ENCODE measurements around the gene ZNF787.
A peak's percentile ranks its signal among the peaks of the same experiment; 100 is the strongest.

Gene ZNF787

DNA sequence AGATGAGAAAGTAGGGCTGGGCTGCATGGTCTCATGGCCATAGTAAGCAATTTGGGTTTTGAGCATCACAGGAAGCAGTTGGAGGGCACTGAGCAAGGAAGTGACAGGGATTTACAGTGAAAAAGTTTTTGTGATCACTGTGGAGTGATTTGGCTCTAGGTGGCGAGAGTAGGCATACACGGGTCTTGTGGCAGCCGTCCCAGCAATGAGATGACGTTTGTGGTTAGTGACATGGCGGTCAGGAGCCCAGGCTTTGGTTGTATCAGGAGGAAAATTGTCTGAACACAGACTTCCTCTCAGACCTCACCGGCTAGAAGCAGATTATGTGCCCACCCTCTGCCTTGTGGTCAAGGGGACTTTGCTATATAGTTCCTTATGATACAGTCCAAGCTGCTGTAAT, 23.3 kb upstream of the ZNF787 start:
- no peak for DNase-seq (ENCODE audit: low spot score)

DNA sequence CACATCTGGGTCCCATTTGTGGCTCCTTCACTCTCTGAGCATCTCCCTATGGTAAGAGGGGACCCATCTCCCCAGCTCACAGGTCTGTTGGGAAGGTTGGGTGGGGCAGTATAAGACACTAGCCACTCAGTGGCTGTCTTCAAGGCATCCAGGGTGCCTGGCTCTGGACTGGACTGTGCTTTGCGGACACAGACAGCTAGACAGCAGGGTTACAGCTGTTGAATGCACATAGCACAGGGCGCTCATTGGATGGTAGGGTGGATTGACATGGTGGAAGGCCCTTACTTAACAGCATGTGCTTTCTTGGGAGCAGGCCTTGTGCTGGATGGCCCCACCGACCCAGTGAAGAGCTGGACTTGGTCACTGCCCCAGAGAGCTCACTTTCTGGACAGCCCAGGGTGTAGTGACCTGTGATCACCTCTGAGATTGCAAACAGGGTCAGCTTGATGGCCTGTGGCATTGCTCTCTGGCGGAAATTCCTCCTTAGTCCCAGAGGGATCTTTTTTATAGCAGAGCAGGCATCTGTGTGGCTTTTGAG, 21.9 kb upstream of the ZNF787 start:
- DNase-seq (ENCODE audit: low spot score): no peak

DNA sequence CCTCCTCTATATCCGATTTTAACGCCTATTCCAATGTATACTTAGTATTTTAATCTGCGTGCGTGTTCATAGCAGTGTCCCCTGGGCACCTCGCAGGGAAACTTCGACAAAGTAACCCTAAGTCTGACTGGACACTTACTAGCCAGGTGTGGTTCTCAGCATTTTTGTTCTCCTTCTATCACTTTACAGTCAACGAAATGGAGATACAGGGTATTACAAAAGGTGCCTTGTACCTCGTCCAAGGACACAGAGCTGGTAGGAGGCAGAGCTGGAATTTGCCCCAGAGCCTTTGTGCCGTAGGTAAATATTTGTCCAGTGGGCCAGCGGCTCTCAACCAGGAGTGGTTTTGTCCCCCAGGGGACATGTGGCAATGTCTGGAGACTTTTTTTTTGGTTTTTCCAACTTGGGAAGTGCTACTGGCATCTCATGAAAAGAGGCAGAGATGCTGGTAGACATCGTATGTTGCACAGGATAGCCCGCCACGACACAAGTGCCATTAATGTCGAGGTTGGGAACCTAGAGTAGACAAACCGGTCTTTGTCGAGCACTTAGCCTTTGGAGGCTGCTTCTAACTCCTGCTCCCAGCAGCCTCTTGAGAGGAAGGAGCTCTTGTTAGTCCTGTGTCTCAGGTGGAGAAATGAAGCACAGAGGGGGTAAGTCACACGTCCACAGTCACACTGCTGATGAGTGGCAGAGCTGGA, 21.1 kb upstream of the ZNF787 start:
- no peak for DNase-seq (ENCODE audit: low spot score)

DNA sequence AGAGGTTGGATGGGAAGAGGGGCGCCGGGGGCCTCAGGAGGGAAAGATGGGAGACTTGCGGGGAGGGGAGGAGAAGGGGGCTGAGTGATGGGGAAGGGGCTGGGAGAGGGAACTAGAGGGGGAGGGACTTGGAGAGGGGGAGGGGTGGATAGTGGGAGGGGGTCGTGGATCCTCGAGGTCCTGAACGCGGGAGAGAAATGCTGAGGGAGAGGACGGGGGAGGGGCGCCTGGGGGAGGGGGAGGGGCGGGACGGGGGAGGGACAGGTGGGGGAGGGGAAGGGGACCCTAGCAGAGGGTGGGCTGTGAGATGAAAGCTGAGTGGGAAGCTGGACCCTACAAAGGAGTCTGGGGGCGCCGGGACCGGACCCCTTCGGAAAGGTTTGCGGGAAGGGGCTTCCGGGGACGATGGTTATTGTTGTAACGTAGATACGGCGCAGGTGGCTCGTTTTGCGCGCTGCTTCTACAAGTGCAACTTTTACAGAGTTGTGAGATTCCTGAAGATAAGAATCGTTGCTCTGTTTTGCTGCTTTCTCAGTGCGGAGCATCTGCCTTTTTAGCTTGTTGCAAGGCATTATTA, 20.4 kb upstream of the ZNF787 start:
- no peak for DNase-seq (ENCODE audit: low spot score)

DNA sequence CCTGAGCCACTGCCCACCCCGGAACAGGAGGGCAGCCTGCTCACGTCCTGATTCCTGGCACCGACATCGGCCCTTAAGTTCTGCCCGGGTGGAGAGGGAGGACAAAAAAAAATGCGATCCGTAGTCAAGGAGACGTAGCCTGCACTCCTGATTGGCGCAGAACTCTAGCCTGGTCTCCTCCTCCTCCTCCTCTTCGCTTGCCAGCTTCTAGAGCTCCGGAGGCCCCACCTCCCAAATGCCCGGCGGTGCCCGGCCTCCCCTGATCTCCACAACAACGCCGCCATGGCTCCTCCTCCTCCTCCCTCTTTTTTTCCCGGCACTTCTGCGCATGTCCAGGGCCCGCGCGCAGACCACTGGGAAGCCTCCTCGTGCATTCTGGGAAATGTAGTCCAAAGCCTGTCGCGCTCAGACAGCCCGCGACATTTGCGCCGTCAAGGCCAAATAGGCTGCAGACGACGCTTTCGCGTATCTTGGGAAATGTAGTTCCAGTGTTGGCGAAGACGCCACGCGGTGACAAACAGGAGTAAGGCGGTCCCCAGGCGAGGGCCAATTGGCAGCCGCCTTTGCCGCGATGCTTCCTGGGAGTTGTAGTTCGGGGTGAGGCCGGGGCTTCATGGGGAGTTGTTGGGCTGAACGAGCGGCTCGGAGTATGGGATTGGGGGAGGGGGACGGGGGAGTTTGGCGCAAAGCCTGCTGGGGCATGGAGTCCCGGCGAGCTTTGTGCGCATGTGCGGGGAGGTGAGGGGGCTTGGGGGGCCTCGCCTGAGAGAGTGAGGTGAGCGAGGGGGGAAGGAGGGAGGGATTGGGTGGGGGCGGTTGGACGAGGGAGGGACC, 19.7 kb upstream of the ZNF787 start, which contains the start of gene ZNF444:
Gene ZNF444 (plus strand): TSS at position 705 of the 834 bp plus-strand sequence. CDS start 5,625 bp downstream, outside the sequence.
- peak; percentile 97 for DNase-seq (ENCODE audit: low spot score)

DNA sequence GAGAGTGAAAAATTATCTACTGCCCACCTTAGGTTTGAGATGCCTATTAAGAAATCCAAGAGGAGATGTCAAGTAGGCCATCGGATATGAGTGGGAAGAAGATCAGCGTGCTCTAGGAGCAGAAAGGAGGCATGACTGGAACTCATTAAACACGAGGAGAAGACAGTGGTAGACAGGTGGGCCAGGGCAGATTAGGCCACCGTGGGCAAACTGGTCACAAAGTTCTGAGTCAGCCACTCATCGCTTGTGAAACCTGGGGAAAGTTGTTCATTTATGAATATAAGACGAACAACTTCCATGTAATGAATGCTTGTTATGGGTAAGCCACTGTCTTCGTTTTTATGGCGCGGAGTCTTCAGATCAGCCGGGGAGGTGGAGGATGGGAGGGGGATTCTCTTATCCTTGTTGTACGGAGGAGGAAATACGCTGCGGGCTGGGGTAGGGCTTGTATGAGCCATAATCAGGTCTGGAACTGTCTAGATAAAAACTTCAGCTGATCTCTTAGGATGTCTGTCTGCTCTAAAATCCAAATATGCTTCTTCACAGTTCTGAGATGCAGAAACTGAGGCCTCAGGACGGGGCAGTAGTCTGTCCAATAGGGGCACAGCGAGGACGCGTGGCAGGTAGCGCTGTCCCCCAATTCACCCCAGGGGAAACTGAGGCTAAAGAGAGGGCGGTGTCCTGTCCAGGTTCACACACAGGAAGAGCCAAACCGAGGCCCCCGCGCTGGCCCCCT, 18.9 kb upstream of the ZNF787 start:
- DNase-seq (ENCODE audit: low spot score): no peak

DNA sequence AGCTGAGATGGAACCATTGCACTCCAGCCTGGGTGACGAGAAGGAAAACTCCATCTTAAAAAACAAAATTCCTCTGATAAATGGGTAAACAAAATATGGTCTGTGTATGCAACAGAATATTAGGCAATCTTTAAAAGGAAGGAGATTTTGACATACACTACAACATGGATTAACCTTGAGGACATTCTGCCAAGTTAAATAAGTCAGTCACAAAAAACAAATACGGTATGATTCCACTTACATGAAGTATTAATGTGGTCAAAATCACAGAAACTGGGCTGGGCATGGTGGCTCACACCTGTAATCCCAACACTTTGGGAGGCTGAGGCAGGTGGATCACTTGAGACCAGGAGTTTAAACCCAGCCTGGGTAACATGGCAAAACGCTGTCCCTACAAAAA, 17.0 kb upstream of the ZNF787 start:
- no peak for DNase-seq (ENCODE audit: low spot score)

DNA sequence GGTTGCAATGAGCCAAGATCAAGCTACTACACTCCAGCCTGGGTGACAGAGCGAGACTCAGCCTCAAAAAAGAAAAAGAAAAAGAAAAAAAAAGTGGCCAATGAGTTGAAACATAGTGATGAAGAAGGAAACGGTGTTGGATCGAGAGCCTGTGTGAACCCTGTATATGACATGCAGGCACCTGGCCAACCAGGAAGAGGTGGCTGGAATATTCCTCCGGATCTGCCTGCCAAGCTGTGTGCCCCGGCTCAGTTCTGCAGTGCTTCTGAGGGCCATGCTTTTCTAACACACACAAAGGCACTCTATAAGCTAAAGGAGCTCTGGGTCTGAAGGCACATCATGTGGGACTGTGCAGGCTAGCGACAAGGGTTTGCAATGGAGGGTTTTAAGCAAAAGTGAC, 16.3 kb upstream of the ZNF787 start:
- no peak for DNase-seq (ENCODE audit: low spot score)

DNA sequence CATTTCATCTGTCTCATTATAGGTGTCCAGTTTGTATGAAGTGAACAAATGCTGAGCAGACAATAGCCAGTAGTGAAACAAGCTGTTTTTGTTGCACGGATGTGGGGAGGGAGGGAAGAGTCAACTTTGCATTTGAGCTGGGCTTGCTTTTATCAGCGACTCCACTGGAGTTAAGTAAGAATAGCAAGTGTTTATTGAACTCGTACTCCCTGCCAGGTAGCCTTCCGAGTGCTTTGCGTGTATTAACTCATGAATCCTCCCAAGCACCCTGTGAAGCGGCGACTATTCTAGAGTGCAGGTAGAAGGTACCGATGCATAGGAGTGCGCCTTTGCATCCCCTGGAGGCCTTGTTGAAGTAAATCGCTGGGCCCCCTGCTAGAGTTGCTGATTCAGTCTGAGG, 15.3 kb upstream of the ZNF787 start:
- DNase-seq (ENCODE audit: low spot score): no peak

DNA sequence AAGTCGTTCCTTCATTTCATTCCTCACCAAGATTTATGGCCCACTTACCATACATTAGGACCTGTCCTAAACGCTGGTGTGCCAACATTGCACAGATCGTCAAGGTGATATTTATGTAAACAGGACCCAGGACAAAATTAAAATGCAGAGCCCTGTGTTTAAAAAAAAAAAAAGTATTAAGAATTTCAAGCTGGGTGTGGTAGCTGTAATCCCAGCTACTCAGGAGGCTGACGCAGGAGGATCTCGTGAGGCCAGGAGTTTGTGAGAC, 13.5 kb upstream of the ZNF787 start:
- no peak for DNase-seq (ENCODE audit: low spot score)

DNA sequence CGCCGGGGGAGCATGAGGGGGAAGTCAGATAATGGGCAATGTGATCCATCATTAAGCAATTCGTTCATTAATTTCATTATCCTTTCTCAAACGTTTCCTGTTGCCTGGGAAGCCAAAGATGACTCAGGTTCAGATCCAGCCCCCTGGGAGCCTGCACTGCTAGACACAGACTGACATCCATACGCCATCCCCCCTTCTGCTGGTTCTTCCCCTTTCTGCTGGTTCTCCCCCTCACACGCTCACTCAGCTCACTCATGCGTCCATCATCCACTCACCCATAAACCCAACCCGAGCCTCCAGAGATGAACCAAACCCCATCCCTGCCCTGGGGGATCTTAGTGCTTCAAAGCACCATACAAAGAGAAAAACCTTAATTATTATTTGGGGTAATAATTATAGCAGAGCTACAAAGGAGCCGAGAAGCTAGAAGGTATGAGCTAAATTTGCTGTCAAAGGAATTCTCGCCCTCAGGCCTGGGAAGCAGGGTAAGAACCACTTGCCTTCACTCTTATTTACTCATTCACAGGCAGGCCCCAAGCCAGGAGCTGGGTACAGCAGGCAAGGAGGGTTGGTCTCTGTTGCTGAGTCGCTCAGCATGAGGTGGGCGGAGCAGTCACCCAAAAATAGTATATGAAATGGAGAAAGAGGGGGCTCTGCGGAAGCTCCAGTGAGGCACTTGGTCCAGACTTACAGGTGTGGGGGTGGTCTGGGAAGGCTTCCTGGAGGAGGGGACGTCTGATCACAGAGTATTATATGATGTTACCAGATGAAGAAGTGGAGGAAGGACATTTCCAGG, 13.0 kb upstream of the ZNF787 start:
- DNase-seq (ENCODE audit: low spot score): no peak

DNA sequence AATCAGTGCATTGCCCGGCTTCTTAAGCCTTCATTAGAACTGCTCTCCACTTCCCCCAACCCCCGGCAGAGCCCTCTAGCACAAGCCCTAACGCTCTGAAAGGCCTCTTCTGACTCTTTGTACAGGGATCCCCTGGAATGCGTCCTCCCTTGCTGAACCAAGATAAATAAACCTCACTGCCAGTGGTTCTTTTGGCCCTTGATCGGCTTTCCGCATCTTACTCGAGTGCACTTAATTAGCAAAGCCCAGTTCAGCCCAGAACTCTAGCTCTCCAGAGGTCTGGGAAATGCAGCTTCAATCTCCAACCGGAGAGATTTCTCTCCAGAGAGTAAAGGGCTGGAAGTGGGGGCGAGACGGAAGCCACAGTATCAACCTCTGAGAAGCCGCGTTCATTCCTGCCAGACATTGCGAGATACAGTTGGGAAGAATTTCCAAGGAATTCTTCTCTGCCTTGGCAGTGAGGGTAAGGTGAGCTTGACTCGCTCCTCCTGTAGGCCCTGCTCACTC, 11.3 kb upstream of the ZNF787 start:
- no peak for DNase-seq (ENCODE audit: low spot score)

DNA sequence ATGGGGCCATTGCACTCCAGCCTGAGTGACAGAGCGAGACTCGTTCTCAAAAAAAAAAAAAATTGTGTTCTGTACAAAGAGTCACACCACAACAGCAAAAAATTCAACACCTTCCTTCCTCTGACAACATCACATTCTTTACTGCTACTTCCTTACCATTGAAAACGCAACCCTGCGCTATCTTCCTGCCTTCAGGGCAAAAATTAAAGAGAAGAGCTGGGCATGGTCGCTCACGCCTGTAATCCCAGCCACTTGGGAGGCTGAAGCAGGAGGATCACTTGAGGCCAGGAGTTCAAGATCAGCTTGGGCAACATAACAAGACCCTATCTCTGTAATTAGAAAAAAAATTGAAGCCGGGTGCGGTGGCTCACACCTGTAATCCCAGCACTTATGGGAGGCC, 10.6 kb upstream of the ZNF787 start:
- no peak for DNase-seq (ENCODE audit: low spot score)

DNA sequence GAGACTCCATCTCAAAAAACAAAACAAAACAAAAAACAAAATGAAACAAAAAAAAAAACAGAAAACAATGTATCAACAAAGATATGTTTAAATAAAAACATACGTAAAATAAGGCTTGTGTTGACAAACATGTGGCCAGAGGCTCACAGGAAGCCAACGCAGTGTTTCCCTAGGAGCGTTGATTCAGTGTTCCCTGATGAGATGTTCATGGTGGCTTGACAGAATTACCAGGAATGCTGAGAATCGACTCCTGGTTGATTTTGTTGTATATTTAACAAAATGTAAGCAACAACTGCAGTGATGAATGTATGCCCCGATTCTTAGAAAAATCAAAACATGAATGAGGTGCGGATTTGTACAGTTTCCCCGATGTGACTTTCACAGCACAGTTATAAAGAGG, 8.9 kb upstream of the ZNF787 start:
- no peak for DNase-seq (ENCODE audit: low spot score)

DNA sequence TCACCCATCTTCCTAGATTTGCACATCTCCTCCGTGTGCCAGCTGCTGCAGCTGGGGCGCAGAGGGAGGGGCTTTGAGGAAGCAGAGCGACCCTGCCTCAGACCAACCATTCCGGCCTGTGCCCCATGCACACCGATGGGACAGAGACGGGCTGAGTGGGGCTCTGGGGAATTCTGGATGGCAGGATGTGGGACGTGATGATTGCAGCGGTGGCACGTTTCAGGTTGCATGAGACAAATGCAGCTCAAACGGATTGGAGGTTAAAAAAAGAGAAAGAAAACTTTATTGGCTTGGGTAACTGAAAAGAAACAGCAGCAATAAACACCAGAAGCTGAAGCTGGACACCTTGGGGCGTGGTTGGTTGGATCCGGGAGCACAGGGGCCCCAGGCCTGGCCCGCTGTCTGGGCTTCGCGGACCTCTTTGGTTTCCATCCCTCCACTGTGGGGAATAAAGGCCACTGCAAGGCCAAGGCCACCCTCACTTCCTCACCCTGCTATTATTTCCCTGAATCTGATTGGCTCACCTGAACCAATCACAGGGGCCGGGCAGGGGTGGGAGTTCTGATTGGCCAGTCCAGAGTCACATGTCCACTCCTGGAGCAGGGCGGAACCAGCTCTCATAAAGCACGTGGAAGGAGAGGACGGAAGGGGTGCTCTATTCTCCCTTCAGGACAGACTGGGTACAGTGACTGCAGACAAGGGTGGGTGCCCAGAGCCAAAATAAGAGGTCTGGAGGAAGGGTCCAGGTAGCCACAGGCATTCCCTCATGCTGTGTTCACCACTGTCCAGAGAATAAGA, 6.1 kb upstream of the ZNF787 start:
- peak; percentile 49 for DNase-seq (ENCODE audit: low spot score)

DNA sequence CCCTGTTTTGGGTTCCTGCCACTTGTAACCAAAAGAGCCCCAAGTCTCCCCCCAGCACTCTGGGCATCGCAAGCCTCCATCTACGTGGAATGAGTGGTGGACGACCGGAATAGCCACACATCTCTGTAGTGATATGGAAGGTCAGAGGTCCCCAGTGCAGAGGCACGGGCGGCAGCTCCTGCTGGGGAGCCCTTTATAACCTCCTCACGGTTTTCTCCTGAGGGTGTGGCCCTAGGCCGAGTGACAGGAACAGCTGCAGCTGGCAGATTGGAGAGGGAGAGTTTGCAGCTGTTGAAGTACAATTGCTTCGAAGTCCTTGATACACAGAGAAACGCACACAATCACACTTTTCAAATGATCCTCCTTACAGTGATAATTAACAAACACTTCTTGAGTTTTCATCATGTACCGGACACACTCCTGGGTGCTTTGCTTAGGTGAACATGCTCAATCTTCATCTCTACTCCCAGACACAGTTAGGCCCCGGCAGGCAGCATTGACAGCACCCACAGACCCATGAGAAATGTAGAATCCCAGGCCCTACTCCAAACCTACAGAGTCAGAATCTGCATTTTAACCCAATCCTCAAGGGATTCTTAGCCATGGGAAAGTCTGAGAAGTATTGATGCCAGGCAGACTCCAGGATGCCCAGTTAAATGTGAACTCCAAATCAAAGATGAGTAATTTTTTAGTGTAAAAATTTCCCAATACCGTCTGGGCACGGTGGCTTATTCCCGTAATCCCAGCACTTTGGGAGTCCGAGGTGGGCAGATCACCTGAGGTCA, 4.9 kb upstream of the ZNF787 start:
- no peak for DNase-seq (ENCODE audit: low spot score)

DNA sequence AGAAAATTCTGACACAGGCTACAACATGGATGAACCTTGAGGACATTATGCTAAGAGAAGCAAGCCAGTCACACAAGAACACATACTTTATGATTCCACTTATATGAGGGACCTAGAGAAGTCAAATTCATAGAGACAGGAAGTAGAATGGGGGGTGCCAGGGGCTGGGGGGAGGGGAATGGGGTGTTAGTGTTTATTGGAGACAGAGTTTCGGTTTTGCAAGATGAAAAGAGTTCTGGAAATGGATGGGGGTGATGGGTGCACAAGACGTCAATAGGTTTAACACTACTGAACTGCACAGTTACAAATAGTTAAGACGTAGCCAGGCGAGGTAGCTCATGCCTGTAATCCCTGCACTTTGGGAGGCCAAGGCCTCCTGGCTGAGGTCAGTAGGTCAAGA, 3.5 kb upstream of the ZNF787 start:
- no peak for DNase-seq (ENCODE audit: low spot score)

DNA sequence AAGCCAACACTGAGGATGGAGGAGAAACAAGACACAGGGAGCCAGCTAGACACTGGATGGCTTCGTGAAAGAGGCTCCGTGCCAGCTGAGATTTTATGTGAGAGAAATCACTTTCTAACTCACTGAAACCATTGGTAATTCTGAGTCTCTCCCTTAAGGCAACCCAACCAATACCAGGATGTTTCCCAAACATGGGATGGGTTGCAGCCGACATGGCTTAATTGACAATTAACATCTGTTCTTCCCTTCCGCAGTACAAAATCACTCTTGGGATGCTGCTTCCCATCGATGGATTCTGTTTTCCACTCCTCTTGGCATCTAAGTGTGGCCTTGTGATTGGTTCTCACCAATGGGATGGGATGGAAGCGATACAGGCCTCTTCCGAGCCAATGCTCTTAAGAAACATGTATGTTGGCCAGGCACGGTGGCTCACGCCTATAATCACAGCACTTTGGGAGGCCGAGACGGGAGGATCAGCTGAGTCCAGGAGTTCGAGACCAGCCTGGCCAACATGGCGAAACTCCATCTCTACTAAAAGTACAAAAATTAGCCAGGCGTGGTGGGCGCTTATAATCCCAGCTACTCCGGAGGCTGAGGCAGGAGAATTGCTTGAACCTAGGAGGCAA, 2.3 kb upstream of the ZNF787 start:
- DNase-seq (ENCODE audit: low spot score): no peak
